ENCODE measurements around the gene CBX3. TPM values are rescaled to one million over a fixed set of nuclear protein-coding genes. Genes with fewer than 3 reads are reported as not detected.
"Not testable (repeated sequence)": the region's sequence is repeated elsewhere in the genome, so short reads cannot be mapped to it uniquely, and the experiment has no call there.

CBX3 gene
- total and polyA plus RNA-seq, 12 donors: 35.2 to 203 (median 87.8) TPM

GRCh38 chr7:26182283-26182682 is 19.3 kb upstream of the CBX3 start:
- Histone ChIP-seq H3K27me3 (no peaks in the 10 kb centered on the region), H3K4me3 (no peak overlapping the region), H3K27ac (no peak overlapping the region), H3K4me1 (replicated peaks in 1 of 2) (peaks cover 0 to 4% of the 10 kb centered on the region in 2 donors), H3K9me3 (replicated peaks in 1 of 3) (no peaks in the 10 kb centered on the region), H3K36me3 (replicated peaks in 1 of 2) (no peaks in the 10 kb centered on the region)
- peak in 4 of 7 donors; percentile 30 to 76 (median 52) for DNase-seq
- intact Hi-C loops (cut with DNase I): no loop called here
- no peak for TF ChIP-seq POLR2A (IDR thresholded peaks at IDR 0.05)
- no peak for TF ChIP-seq CTCF (IDR thresholded peaks at IDR 0.05)
- WGBS, 4 donors: 48 to 57% (median 52%) methylated on average over 6 of the region's 6 CpGs

GRCh38 chr7:26182706-26183105 is 18.8 kb upstream of the CBX3 start:
- Histone ChIP-seq H3K27ac (no peak overlapping the region), H3K4me1 (replicated peaks in 1 of 2) (peaks cover 0 to 7% of the 10 kb centered on the region in 2 donors), H3K27me3 (no peaks in the 10 kb centered on the region), H3K4me3 (no peak overlapping the region), H3K9me3 (replicated peaks in 1 of 3) (no peaks in the 10 kb centered on the region), H3K36me3 (replicated peaks in 1 of 2) (peaks cover 0 to 2% of the 10 kb centered on the region in 2 donors)
- WGBS, 4 donors: 72 to 78% (median 76%) methylated on average over 7 to 8 of the region's 8 CpGs
- TF ChIP-seq POLR2A (IDR thresholded peaks at IDR 0.05) (peak in 1 of 2 donors; percentile 22), CTCF (IDR thresholded peaks at IDR 0.05) (no peak)
- intact Hi-C loops (cut with DNase I): no loop called here
- peak in 2 of 7 donors; percentile 41 to 65 for DNase-seq

GRCh38 chr7:26183545-26184280 is 17.8 kb upstream of the CBX3 start:
- Histone ChIP-seq H3K4me1 (replicated peaks in 1 of 2) (peaks cover 0 to 13% of the 10 kb centered on the region in 2 donors), H3K4me3 (no peak overlapping the region), H3K27me3 (no peaks in the 10 kb centered on the region), H3K9me3 (replicated peaks in 1 of 3) (no peaks in the 10 kb centered on the region), H3K36me3 (replicated peaks in 1 of 2) (peaks cover 0 to 11% of the 10 kb centered on the region in 2 donors), H3K27ac (peak overlapping the region in 1 of 5 donors; percentile 2)
- intact Hi-C loops (cut with DNase I): no loop called here
- no peak for TF ChIP-seq CTCF (IDR thresholded peaks at IDR 0.05)
- no peak for TF ChIP-seq POLR2A (IDR thresholded peaks at IDR 0.05)
- 48 to 60% (median 52%) methylated on average over 4 of the region's 4 CpGs for WGBS, 4 donors
- no peak for DNase-seq

- intact Hi-C loops (cut with DNase I); H3K4me3 ChIP-seq; H3K9me3 ChIP-seq (replicated peaks in 1 of 3); H3K27ac ChIP-seq; DNase-seq; H3K27me3 ChIP-seq: not testable (repeated sequence)
- Histone ChIP-seq H3K4me1 (replicated peaks in 1 of 2) (peaks cover 0 to 13% of the 10 kb centered on the region in 2 donors), H3K36me3 (replicated peaks in 1 of 2) (peaks cover 0 to 18% of the 10 kb centered on the region in 2 donors)
- 45 to 56% (median 48%) methylated on average over 4 of the region's 4 CpGs for WGBS, 4 donors
These were observed 17.1 kb upstream of the CBX3 start for GRCh38 chr7:26184281-26185101.
